Measurements from ENCODE around the gene ITSN1. TPM values are rescaled to one million over a fixed set of nuclear protein-coding genes. Genes with fewer than 3 reads are reported as not detected.

The ITSN1 gene
- total and polyA plus RNA-seq, 2 experiments from 2014 or later = 35.5 to 57.1 TPM

DNA sequence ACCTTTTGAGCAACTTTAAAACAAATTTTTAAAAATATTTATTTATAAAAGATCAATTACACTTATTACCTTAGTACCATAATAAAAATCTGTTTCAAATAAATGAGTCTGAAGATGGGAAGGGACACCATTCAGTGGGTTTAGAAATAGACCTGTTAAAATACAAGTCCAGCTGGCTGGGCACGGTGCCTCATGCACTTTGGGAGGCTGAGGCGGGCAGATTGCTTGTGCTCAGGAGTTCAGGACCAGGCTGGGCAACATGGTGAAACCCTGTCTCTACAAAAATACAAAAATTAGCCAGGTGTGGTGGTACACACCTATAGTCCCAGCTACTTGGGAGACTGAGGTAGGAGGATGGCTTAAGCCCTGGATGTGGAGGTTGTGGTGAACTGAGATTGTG lies 57.0 kb downstream of the ITSN1 start:
- H4K20me1 ChIP-seq (ENCODE audit: insufficient read depth) = peaks cover 8% of the 10 kb centered on the region
- WGBS, 2 experiments (ENCODE audit: low coverage in 1 of 2, low lambda C conversion rate in 2 of 2, missing lambda C conversion rate in 2 of 2) = 96 to 100% methylated on average over 2 of the region's 2 CpGs
- H3K9me3 ChIP-seq (ENCODE audit: low read depth) = no peaks in the 10 kb centered on the region
- DNase-seq = no peak
- H3K9me2 ChIP-seq (ENCODE audit: insufficient read depth) = no peaks in the 10 kb centered on the region
- H3K4me1 ChIP-seq (ENCODE audit: insufficient read depth) = peaks cover 13% of the 10 kb centered on the region
- peaks cover 7% of the 10 kb centered on the region; the same call in 1 of the 2 replicates for H3F3A ChIP-seq (ENCODE audit: insufficient read depth)
- H3K27ac ChIP-seq = no peak overlapping the region
- H3K4me2 ChIP-seq (ENCODE audit: unreplicated experiment) = no peak overlapping the region
- peaks cover 97% of the 10 kb centered on the region for H3K79me2 ChIP-seq (ENCODE audit: insufficient read depth)
- H3K9ac ChIP-seq = no peak overlapping the region
- H3K36me3 ChIP-seq (ENCODE audit: low read depth) = no peaks in the 10 kb centered on the region
- no peak for TF ChIP-seq EZH2 (IDR thresholded peaks at IDR 0.05; ENCODE audit: insufficient read depth, poor library complexity, severe bottlenecking)
- no peak for TF ChIP-seq EZH2phosphoT487 (IDR thresholded peaks at IDR 0.05; ENCODE audit: insufficient read depth, low read depth)
- H3K4me3 ChIP-seq = no peak overlapping the region
- in situ Hi-C loops (cut with MboI) = no loop called here
- H3K27me3 ChIP-seq (replicated peaks; ENCODE audit: insufficient read depth) = no peaks in the 10 kb centered on the region
- no peak overlapping the region for H2AFZ ChIP-seq

- in situ Hi-C loops (cut with MboI) = no loop called here
- DNase-seq = no peak
- Histone ChIP-seq H3K4me1 (ENCODE audit: insufficient read depth) (peaks cover 13% of the 10 kb centered on the region), H2AFZ (no peak overlapping the region), H3F3A (ENCODE audit: insufficient read depth) (peaks cover 7% of the 10 kb centered on the region; the same call in 1 of the 2 replicates), H3K9ac (no peak overlapping the region), H3K79me2 (ENCODE audit: insufficient read depth) (peaks cover 97% of the 10 kb centered on the region), H3K27ac (no peak overlapping the region), H3K4me3 (no peak overlapping the region), H4K20me1 (ENCODE audit: insufficient read depth) (peaks cover 6% of the 10 kb centered on the region), H3K4me2 (ENCODE audit: unreplicated experiment) (no peak overlapping the region), H3K36me3 (ENCODE audit: low read depth) (no peaks in the 10 kb centered on the region), H3K9me2 (ENCODE audit: insufficient read depth) (no peaks in the 10 kb centered on the region), H3K9me3 (ENCODE audit: low read depth) (no peaks in the 10 kb centered on the region), H3K27me3 (replicated peaks; ENCODE audit: insufficient read depth) (no peaks in the 10 kb centered on the region)
- TF ChIP-seq EZH2 (IDR thresholded peaks at IDR 0.05; ENCODE audit: insufficient read depth, poor library complexity, severe bottlenecking) = no peak
- 98 to 100% methylated on average over 3 of the region's 3 CpGs for WGBS, 2 experiments (ENCODE audit: low coverage in 1 of 2, low lambda C conversion rate in 2 of 2, missing lambda C conversion rate in 2 of 2)
These were observed 58.2 kb downstream of the ITSN1 start for GRCh38 chr21:33700491-33700890.

DNA sequence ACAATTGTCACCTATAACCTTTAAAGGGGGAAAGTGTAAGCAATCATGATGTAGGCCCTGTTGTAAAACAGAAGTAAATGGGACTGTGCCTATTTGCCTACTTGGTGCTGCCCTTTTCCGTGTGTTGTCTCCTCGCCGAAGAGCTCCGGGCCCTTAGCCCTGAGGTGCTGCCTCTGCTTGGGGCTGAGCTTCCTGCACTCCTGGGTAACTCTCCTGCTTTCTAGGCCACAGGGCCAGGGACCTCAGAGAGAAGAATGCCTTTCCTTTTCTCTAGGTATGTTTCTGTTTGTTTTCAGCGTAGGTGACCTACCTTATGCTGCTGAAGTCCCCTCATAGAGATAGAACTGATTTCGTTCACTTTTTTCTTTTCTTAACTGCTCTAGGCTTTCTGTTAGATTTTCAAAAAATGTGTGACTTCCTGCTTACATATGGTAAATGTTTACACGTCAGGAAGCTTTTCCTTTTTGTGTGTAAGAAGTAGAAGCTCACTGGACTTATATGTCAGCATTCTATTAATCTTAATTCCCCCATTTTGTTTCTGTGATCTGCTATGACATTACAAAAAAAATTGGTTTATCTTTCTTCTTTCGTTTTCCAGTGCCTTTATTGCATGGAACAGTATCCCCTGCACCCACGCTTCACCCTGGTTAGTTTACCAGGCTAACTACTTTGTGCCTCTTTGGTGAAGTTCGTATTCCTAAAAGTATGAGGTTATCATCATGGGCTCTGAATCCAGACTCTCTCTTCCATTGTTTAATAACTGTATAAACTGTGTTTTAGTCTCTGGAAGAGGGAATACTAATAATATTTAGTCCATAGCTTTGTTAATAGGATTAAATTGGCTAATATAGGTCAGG lies 61.7 kb downstream of the ITSN1 start:
- Histone ChIP-seq H3K4me1 (ENCODE audit: insufficient read depth) (peaks cover 18% of the 10 kb centered on the region), H3K27ac (no peak overlapping the region), H3K27me3 (replicated peaks; ENCODE audit: insufficient read depth) (no peaks in the 10 kb centered on the region), H3K79me2 (ENCODE audit: insufficient read depth) (peaks cover 93% of the 10 kb centered on the region), H3K9me2 (ENCODE audit: insufficient read depth) (no peaks in the 10 kb centered on the region), H3F3A (ENCODE audit: insufficient read depth) (peaks cover 26% of the 10 kb centered on the region), H3K9ac (no peak overlapping the region), H4K20me1 (ENCODE audit: insufficient read depth) (peaks cover 3% of the 10 kb centered on the region; the same call in 1 of the 2 replicates), H3K4me2 (ENCODE audit: unreplicated experiment) (no peak overlapping the region), H3K9me3 (ENCODE audit: low read depth) (no peaks in the 10 kb centered on the region), H2AFZ (no peak overlapping the region), H3K4me3 (no peak overlapping the region), H3K36me3 (ENCODE audit: low read depth) (0 out of 2 replicates have a peak, but pooled peaks cover 5% of the 10 kb centered on the region)
- in situ Hi-C loops (cut with MboI) = no loop called here
- no peak for TF ChIP-seq EZH2phosphoT487 (IDR thresholded peaks at IDR 0.05; ENCODE audit: insufficient read depth, low read depth)
- WGBS, 2 experiments (ENCODE audit: low coverage in 1 of 2, low lambda C conversion rate in 2 of 2, missing lambda C conversion rate in 2 of 2) = 91 to 93% methylated on average over 10 of the region's 10 CpGs
- no peak for DNase-seq

- peaks cover 18% of the 10 kb centered on the region for H3K4me1 ChIP-seq (ENCODE audit: insufficient read depth)
- in situ Hi-C loops (cut with MboI) = no loop called here
- no peak overlapping the region for H2AFZ ChIP-seq
- H3F3A ChIP-seq (ENCODE audit: insufficient read depth) = peaks cover 30% of the 10 kb centered on the region
- DNase-seq = no peak
- H4K20me1 ChIP-seq (ENCODE audit: insufficient read depth) = no peaks in the 10 kb centered on the region
- no peak overlapping the region for H3K4me2 ChIP-seq (ENCODE audit: unreplicated experiment)
- H3K27ac ChIP-seq = peak overlapping the region; percentile 49
- no peak for TF ChIP-seq EZH2 (IDR thresholded peaks at IDR 0.05; ENCODE audit: insufficient read depth, poor library complexity, severe bottlenecking)
- TF ChIP-seq EZH2phosphoT487 (IDR thresholded peaks at IDR 0.05; ENCODE audit: insufficient read depth, low read depth) = no peak
- H3K9ac ChIP-seq = no peak overlapping the region
- H3K79me2 ChIP-seq (ENCODE audit: insufficient read depth) = peaks cover 95% of the 10 kb centered on the region
- H3K4me3 ChIP-seq = no peak overlapping the region
- no peaks in the 10 kb centered on the region for H3K9me2 ChIP-seq (ENCODE audit: insufficient read depth)
- no peaks in the 10 kb centered on the region for H3K27me3 ChIP-seq (replicated peaks; ENCODE audit: insufficient read depth)
- H3K36me3 ChIP-seq (ENCODE audit: low read depth) = 0 out of 2 replicates have a peak, but pooled peaks cover 5% of the 10 kb centered on the region
- no peaks in the 10 kb centered on the region for H3K9me3 ChIP-seq (ENCODE audit: low read depth)
These were observed 65.5 kb downstream of the ITSN1 start for GRCh38 chr21:33707846-33708245.
